Measurements from ENCODE around the gene GIPC3. TPM values are rescaled to one million over a fixed set of nuclear protein-coding genes. Genes with fewer than 3 reads are reported as not detected.

GIPC3 gene, protein sequence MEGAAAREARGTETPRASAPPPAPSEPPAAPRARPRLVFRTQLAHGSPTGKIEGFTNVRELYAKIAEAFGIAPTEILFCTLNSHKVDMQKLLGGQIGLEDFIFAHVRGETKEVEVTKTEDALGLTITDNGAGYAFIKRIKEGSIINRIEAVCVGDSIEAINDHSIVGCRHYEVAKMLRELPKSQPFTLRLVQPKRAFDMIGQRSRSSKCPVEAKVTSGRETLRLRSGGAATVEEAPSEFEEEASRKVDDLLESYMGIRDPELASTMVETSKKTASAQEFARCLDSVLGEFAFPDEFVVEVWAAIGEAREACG
- under 0.01 TPM in 1 of 2 replicates, not detected in the other for total RNA-seq

GRCh38 chr19:3585301-3586126, at the start of gene GIPC3:
Gene GIPC3 (plus strand): TSS chr19:3585478. CDS start chr19:3585598, 120 bp downstream.

DNA sequence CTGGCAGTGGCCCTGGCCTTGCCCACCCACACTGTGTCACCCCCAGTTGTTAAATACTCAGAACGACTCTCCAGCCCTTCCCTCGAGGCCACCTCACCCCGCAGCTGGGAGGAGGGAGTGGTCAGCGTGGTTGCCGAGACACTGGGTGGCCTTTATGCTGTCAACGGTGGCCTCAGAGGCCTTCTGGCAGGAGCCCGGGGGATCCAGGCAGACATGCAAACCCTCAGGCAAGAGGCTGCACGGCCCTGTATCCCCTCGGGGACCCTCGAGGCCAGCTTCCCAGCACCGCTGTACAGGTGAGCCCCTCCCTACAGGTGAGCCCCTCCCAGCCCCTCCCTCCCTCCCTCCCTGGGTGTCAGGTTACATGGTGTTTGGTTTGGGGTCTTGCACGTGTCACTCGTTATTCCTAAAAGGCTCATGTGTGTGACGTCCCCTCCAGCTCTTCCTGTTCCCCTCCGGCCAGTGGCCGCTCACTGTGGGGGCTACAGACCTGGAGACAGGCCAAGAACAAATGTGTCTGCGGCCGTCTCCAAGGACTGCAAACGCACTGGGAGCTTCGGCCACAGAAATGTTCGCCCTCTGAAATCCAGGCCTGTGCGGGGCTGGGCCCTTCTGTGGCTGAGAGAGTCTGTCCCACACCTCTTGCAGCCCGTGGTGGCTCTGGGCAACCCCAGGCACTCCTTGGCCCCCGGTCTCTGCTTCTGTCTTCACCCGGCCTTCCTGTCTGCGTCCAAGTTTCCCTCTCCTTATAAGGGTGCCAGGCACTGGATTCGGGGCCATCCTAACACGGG, 46.1 kb upstream of the GIPC3 start, which contains the start of gene TEKTIP1:
TSS of gene TEKTIP1 (plus strand) at position 210 of the 791 bp plus-strand sequence. CDS start at position 214, 4 bp downstream.

DNA sequence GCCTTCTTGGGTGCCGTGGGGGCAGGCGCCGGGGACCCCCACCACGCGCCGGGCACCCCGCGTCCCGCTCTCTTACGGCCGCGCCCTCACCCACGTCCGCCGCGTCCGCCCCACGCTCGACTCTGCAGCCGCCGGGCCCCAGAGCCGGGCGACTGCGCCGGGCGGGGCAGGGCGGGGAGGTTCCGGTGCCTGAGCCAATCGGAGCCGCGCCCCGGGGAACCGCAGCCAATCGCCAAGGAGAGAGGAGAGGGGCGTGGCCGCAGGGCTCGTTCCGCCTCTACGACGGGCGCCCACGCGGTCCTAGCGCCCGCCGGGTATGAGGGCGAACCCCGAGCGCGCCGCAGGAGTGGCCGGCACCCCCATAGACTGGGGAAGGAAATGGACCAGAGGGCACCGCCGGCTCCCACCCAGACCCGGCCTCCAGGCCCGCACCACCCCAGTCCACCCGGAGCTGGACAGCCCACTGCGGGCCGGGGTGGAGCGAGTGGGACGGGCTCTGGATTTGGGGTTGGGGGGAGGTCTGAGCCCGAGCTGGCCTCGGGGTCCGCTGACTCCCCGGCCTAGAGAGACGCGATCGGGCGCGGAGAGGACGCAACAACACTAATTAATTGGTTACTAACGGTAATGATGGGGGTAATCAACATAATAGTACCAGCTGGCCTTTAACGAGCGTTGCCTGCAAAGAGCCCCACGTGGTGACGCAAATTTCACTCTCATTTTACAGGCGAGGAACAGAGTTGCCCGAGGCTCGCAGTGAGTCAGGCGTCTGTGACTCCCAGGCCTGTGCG, 27.6 kb upstream of the GIPC3 start, which contains the start of gene MFSD12:
TSS of gene MFSD12 (minus strand) at position 126 of the 788 bp plus-strand sequence. CDS start 183 bp downstream, outside the sequence.

GRCh38 chr19:3572855-3573161, 12.5 kb upstream of the GIPC3 start, which contains the start of gene HMG20B:
Gene HMG20B (plus strand): TSS chr19:3572944. CDS start chr19:3573310, 366 bp downstream.

GRCh38 chr19:3606690-3607289, 21.5 kb downstream of the GIPC3 start, which contains the start of gene TBXA2R:
Gene TBXA2R (minus strand): TSS chr19:3606875. CDS start chr19:3600634, 6,241 bp downstream.

DNA sequence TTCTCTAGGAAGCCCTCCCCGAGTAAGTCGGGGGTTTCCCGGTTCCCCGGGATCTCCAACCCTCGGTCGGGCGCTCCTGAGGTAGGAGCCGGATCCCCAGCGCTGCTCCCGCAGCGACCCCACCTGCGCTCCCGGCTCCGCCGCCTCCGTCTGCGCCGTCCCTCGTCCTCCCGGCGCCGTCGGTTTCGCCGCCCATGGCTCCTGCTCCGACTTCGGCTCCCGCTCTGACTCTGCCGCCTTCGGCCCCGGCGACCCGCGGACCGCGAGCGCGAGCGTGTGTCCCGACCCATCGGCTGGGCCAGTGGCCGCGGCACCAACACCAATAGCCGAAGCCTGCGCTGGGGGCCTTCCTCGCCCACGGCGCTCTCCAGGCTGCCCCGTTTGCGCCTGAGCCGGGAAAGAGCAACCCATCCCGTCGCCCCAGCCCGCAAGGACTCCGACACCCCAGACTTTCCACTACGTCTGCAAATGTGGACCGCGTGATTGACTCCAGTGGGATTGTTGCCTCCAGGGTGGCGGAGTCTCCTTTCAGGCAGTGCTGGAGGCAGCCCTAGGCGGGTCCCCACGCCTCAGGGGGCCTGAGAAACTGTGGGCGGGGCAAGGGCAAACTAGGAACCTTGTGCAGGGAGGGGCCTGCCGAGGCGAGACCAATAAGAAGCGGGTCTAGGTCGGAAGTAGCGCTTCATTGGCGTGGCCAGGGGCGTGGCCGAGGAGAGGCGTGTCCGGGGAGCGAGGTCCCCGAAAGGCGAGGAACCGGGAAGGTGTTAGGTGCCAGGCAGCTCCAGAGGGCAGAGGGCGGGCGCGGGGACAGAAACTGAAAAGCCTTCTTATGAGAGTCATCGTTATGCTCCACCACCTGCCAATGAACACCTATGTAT, 41.4 kb downstream of the GIPC3 start, which contains the start of gene CACTIN:
TSS of gene CACTIN (minus strand) at position 318 of the 878 bp plus-strand sequence. CDS start at position 290, 28 bp downstream.

Other genes starting within 250 kb of the GIPC3 start
- gene NFIC, start 218.9 kb upstream of the GIPC3 start, total RNA-seq: 93.5 and 113 TPM in 2 replicates
- not detected in 2 replicates for gene SMIM24, start 105.0 kb upstream of the GIPC3 start, total RNA-seq
- not detected in 2 replicates for gene SMIM44, start 102.0 kb upstream of the GIPC3 start, total RNA-seq
- 12.5 and 15.9 TPM in 2 replicates for gene DOHH, start 84.8 kb upstream of the GIPC3 start, total RNA-seq
- gene FZR1, start 79.2 kb upstream of the GIPC3 start, total RNA-seq: 48.8 and 52.1 TPM in 2 replicates
- gene TEKTIP1, start 46.3 kb upstream of the GIPC3 start, total RNA-seq: not detected in 2 replicates
- 50.2 and 174 TPM in 2 replicates for gene MFSD12, start 27.9 kb upstream of the GIPC3 start, total RNA-seq
- 91.1 and 102 TPM in 2 replicates for gene HMG20B, start 12.5 kb upstream of the GIPC3 start, total RNA-seq
- 2.8 and 2.9 TPM in 2 replicates for gene TBXA2R, start 21.4 kb downstream of the GIPC3 start, total RNA-seq
- gene CACTIN, start 41.3 kb downstream of the GIPC3 start, total RNA-seq: 26.8 and 35.6 TPM in 2 replicates
- 27.6 and 60.0 TPM in 2 replicates for gene PIP5K1C, start 115.0 kb downstream of the GIPC3 start, total RNA-seq
- gene TJP3, start 122.9 kb downstream of the GIPC3 start, total RNA-seq: under 0.01 TPM in 1 of 2 replicates, not detected in the other
- gene APBA3, start 176.2 kb downstream of the GIPC3 start, total RNA-seq: 19.3 and 28.9 TPM in 2 replicates
- 21.8 and 50.2 TPM in 2 replicates for gene MRPL54, start 177.2 kb downstream of the GIPC3 start, total RNA-seq
- gene RAX2, start 186.8 kb downstream of the GIPC3 start, total RNA-seq: not detected in 2 replicates
- gene MATK, start 200.9 kb downstream of the GIPC3 start, total RNA-seq: 0.15 TPM in 1 of 2 replicates, not detected in the other

All from smooth muscle cell of trachea (primary cell).